Stomach (tissue), 4 donors: ENCODE data around the gene RNF6.

Source experiments
- CTCF ChIP-seq, 7 experiments: fragments of 450-650 bp in 4 of 7; fragments of 200-600 bp in 3 of 7; sonication (generic) in 3 of 7; IDR thresholded peaks; one replicate each; pipeline ENCODE4 v1.5.1; 2016 to 2019; ENCODE audit warnings: antibody characterized with exemption in 7 of 7, control low read depth in 2 of 7, mild to moderate bottlenecking in 1 of 7
- POLR2A ChIP-seq, 4 donors: fragments of 450-650 bp; IDR thresholded peaks; one replicate each; pipeline ENCODE4 v1.6.1; 2016; ENCODE audit warnings: antibody characterized with exemption in 4 of 4, control low read depth in 2 of 4, mild to moderate bottlenecking in 1 of 4, moderate library complexity in 1 of 4

DNA sequence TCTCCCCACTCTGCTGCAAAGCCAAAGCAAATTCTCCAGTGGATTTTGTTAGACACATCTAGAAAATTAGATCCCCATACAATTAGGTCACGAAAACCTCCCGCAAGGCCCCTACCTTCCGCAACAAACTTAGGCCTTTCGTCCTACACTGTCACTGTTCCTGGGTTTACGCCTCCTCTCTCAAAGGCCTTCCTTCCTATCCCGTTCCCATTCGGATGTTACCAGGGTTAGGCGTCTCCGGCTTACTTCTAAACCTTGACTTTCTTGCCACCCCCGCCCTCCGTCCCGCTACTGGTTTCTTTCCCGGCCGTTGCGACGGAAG lies 754 bp downstream of the RNF6 start:
- TF ChIP-seq CTCF (IDR thresholded peaks at IDR 0.05) = no peak
- no peak for TF ChIP-seq POLR2A (IDR thresholded peaks at IDR 0.05)
